Muscle of leg (tissue), 16 donors: ENCODE data around the gene IQCF2. TPM values are rescaled to one million over a fixed set of nuclear protein-coding genes. Genes with fewer than 3 reads are reported as not detected.

Source experiments
- DNase-seq: peaks from one replicate; pipeline ENCODE4 v3.0.0; 2013
- H3K27ac ChIP-seq: one replicate; pipeline ENCODE4 v1.5.1; 2013; ENCODE audit warnings: mild to moderate bottlenecking, low read length, control low read depth
- H3K27me3 ChIP-seq: one replicate; pipeline ENCODE4 v1.6.1; 2013; ENCODE audit warnings: low read length; ENCODE audit not compliant: control insufficient read depth, insufficient read depth
- H3K36me3 ChIP-seq: one replicate; pipeline ENCODE4 v1.6.1; 2013; ENCODE audit warnings: low read length; ENCODE audit not compliant: control insufficient read depth, insufficient read depth
- H3K4me1 ChIP-seq: one replicate; pipeline ENCODE4 v1.6.1; 2013; ENCODE audit warnings: low read length; ENCODE audit not compliant: control insufficient read depth, insufficient read depth
- H3K4me3 ChIP-seq: one replicate; pipeline ENCODE4 v1.5.1; 2013; ENCODE audit warnings: low read length, control low read depth
- H3K9me3 ChIP-seq: replicated peaks from 2 replicates; pipeline ENCODE4 v1.6.1; 2013; ENCODE audit warnings: low read depth, low read length; ENCODE audit not compliant: control insufficient read depth
- WGBS: methylation state at CpG from one replicate; pipeline ENCODE4 v1.1.5; 2013; ENCODE audit warnings: missing lambda C conversion rate; ENCODE audit not compliant: insufficient coverage; 5-methylcytosine and 5-hydroxymethylcytosine counted together
- long read RNA-seq, 11 donors: transcript quantifications; one replicate each; lab custom pipeline, GENCODE V29; 2026
- polyA plus RNA-seq, 8 donors: library from polyadenylated mRNA; unstranded; fragments of 120-200 nt; gene quantifications; one replicate each; pipeline versions ENCODE4 v1.2.1 to v1.2.3, GENCODE V29; 2013; ENCODE audit warnings: inconsistent platforms in 1 of 8, low replicate concordance in 1 of 8; ENCODE audit not compliant: insufficient read length in 8 of 8, insufficient read depth in 1 of 8
- total RNA-seq: library from RNA; stranded (reverse); fragments of 120-200 nt; gene quantifications from one replicate; pipeline ENCODE4 v1.2.4, GENCODE V29; 2013

Gene IQCF2
- total RNA-seq (not detected), polyA plus RNA-seq (under 1 TPM in 1 of 8 donors, not detected in 7; 0.30 TPM)
- long read RNA-seq, donor 1, result 0 reads
- long read RNA-seq, donor 2, result 0 reads
- long read RNA-seq, donor 3, result 0 reads
- long read RNA-seq, donor 4, result 0 reads
- long read RNA-seq, donor 5, result 0 reads
- long read RNA-seq, donor 6, result 0 reads
- long read RNA-seq, donor 7, result 0 reads
- long read RNA-seq, donor 8, result 0 reads
- long read RNA-seq, donor 9, result 0 reads
- long read RNA-seq, donor 10, result 0 reads
- long read RNA-seq, donor 11, result 0 reads

DNA sequence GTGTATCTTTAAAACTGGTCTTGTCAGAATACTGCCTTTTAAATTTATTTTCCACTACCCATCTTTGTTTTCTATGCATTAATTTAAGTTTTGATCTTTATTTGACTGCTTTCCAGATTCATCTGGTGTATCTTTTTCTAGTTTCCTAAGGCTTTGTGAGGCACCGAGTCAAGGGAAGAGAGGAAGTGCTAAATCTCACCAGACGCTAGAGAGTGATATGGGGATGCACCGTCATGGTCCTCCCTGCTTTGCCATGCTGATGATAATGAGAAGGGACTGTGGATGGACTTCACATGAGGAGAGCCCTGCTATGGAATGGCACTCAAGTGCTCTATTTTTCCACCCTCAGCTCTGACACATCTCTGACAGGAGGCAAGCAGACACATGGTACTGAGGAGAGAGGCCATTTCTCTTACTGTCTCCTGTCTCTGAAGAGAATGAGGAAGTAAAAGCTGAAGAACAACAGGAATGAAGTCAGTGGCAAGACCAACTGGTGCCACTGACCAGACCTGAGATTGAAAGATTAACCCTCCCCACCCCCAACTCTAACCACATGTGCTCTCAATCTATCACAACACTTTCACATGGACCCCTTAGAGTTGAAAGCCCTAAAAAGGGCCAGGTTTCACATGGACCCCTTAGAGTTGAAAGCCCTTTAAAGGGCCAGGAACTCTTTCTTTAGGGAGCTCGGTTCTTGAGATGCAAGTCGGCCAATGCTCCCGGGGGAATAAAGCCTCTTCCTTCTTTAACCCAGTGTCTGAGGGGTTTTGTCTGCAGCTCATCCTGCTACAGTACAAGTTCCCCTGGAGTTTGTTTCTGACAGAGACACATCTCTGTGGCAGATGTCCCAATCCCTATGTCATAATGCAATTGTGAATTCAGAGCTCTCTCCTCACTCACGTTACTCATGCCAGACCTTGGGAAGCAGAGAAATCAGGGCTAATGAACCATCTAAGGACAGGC is at the start of gene IQCF2:
TSS of gene IQCF2 (plus strand) at position 913 of the 963 bp plus-strand sequence. CDS start 52 bp downstream, outside the sequence.
- Histone ChIP-seq H3K27me3 (no peaks in the 10 kb centered on the region), H3K4me3 (no peak within 1 kb of the TSS), H3K9me3 (no peaks in the 10 kb centered on the region), H3K27ac (no peak within 1 kb of the TSS), H3K4me1 (no peaks in the 10 kb centered on the region), H3K36me3 (no peaks in the 10 kb centered on the region)
- no CpG with 5 or more reads among the region's 7 CpGs for WGBS
- no peak for DNase-seq

DNA sequence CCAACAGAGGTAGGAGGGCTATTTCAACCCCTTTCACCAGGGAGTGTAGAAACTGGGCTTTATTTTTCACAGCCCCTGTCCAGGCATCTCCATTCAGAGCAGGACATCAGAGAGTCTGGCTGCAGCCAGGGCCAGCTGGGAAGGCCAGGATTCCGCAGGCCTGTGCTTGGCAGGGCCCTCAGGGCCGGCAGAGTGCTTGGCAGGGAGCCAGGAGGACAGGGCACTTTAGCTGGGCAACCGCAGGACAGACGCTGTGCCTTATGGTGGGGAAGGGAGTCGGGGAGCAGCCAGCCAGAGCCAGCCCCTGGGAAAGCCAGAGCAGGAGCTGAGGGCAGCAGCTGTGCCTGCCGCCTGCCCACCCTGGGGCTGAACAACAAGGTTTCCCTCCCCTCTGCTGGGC is 47.9 kb upstream of the IQCF2 start:
- Histone ChIP-seq H3K4me1 (peaks cover 12% of the 10 kb centered on the region), H3K27me3 (no peaks in the 10 kb centered on the region), H3K4me3 (no peak overlapping the region), H3K36me3 (no peaks in the 10 kb centered on the region), H3K9me3 (no peaks in the 10 kb centered on the region), H3K27ac (no peak overlapping the region)
- WGBS, result 67% methylated on average over 5 of the region's 6 CpGs
- DNase-seq, result peak; percentile 62

DNA sequence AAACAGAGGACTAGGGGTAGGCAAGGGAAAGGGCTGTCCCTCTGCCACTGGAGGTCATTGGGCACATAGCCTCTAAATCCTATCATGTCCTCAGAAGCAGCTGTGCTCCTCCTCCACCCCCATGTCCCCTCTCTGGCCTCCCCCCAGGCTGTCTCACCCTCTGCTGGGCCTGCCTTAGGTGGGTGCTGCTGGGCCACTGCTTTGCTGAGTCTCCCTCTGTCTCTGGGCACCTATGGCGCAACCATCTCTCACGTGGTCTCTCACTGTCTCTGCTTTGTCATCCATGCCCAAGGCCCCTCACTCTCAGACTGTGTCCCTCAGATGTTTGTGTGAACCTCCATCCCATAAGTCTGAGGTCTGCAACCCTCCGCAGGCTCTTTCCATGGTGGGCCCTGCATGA is 47.4 kb upstream of the IQCF2 start:
- Histone ChIP-seq H3K4me1 (peaks cover 12% of the 10 kb centered on the region), H3K36me3 (no peaks in the 10 kb centered on the region), H3K9me3 (no peaks in the 10 kb centered on the region), H3K4me3 (no peak overlapping the region), H3K27ac (no peak overlapping the region), H3K27me3 (no peaks in the 10 kb centered on the region)
- no peak for DNase-seq
- WGBS, result 92% methylated on average over 2 of the region's 3 CpGs

DNA sequence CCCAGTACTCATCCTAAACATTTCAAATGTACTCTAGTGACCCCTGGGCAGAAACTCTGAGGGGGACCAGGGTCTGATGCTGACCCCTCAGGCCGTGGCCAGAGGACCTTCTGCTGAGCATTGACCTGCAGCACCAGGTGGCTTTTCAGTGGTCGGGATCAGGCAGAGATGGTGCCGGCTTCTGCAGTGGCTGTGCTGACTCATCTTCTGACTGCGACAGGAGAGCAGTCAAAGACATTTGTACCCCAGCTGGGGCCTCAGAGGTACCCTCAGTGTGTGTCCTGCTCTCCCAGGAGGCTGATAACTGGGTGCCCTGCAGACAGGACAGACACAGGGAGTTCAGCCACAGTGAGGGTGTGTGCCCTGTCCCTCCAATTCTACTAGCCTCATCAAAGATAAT is 45.8 kb upstream of the IQCF2 start:
- Histone ChIP-seq H3K27ac (no peak overlapping the region), H3K9me3 (no peaks in the 10 kb centered on the region), H3K27me3 (peaks cover under 1% of the 10 kb centered on the region), H3K4me1 (peaks cover 12% of the 10 kb centered on the region), H3K4me3 (no peak overlapping the region), H3K36me3 (no peaks in the 10 kb centered on the region)
- DNase-seq, result no peak
- 45% methylated on average over 4 of the region's 4 CpGs for WGBS

DNA sequence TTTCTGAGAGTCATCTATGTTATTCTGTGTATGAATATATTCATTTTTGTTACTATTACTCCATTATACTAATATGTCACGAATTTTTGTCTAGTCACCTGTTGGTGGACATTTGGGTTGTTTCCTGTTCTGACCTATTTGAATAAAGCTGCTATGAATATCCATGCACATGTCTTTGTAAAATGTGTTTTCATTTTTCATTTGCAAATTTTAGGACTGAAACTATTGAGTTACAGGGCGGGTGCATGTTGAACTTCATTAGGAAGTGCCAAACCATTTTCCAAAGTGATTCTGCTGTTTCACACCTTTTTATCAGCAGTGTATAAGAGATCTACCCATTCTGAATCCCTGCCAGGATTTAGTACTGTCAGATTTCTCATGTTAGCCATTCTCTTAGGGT is 44.7 kb upstream of the IQCF2 start:
- peaks cover 12% of the 10 kb centered on the region for H3K4me1 ChIP-seq
- no CpG with 5 or more reads among the region's 2 CpGs for WGBS
- no peaks in the 10 kb centered on the region for H3K9me3 ChIP-seq
- H3K27ac ChIP-seq, result no peak overlapping the region
- no peak for DNase-seq
- no peak overlapping the region for H3K4me3 ChIP-seq
- H3K36me3 ChIP-seq, result no peaks in the 10 kb centered on the region
- H3K27me3 ChIP-seq, result peaks cover 3% of the 10 kb centered on the region

DNA sequence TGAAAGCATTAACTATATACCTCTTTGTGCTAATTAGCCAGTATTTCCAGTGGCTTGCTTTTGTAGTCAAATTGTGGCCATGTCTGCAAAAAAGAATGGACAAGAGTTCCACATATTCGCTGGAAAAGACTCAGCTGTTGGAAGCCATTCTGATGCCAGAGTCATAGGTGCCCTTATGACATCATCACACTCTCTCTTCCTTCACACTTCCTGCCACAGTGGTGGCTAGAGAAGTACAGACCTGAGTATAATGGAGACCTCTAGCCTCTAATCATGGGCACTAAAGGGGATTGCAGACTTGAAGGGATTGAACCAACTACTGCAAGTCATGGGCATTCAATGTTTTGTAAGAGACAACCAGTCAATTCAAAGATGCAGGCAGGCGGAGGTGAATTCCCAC is 44.0 kb upstream of the IQCF2 start:
- Histone ChIP-seq H3K27ac (no peak overlapping the region), H3K36me3 (no peaks in the 10 kb centered on the region), H3K4me1 (peaks cover 12% of the 10 kb centered on the region), H3K4me3 (no peak overlapping the region), H3K27me3 (peaks cover 3% of the 10 kb centered on the region), H3K9me3 (no peaks in the 10 kb centered on the region)
- DNase-seq, result no peak
- 100% methylated on average over 1 of the region's 2 CpGs for WGBS

DNA sequence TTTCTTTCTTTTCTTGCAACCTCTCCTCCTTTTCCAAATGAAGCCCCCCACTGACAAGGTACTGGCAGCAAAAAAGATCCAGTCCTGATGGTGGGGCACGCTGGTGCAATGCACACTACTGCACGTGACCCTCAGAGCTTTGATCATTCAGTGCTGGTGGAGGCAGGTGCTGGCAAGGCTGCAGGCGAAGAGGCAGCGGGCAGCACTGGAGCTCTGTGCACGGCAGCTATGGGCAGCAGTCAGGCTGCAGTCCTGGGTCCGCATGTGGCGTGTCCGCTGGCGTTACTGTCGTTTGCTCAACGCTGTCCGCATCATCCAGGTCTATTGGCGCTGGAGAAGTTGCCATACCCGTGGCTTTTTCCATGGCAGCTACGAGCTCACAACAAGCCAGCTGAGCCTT is 42.3 kb upstream of the IQCF2 start:
- Histone ChIP-seq H3K9me3 (no peaks in the 10 kb centered on the region), H3K27ac (no peak overlapping the region), H3K27me3 (peaks cover 5% of the 10 kb centered on the region), H3K36me3 (no peaks in the 10 kb centered on the region), H3K4me1 (peaks cover 2% of the 10 kb centered on the region), H3K4me3 (no peak overlapping the region)
- no peak for DNase-seq
- WGBS, result 90% methylated on average over 15 of the region's 15 CpGs

DNA sequence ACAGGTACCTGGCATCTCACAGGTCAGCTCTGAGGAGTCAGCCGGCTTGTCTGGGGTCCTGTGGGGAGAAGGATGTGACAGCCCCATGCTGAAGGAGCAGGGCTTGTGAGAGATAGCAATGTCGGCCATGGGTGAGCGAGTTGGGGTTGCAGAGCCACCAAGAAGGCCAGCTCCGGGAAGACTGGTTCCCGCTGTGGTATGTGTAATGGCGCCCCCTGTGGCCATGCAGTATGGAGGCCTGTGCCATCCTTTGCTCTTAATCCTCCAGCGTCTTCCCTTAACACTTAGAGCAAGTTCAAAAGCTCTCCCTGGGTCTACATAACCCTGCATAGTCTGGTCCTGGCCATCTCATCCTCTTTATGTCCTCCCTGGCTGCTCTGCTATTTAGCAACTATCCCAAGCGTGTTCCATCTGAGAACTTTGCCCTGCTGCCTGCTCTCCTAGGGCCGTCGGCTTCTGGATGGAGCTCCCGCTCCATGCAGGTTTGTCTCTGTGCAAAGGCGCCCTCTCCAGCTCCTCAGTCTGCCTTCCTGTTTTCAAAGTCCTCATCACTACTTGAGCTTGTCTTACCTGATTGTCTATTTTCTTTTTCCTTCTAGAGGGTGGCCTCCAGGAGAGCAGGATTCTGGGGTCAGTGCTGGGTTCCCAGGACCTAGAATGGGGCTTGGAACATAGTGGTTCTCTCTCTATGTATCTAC is 41.6 kb upstream of the IQCF2 start:
- no peak overlapping the region for H3K27ac ChIP-seq
- no peak overlapping the region for H3K4me3 ChIP-seq
- DNase-seq, result no peak
- peaks cover 5% of the 10 kb centered on the region for H3K27me3 ChIP-seq
- 48% methylated on average over 12 of the region's 12 CpGs for WGBS
- H3K36me3 ChIP-seq, result no peaks in the 10 kb centered on the region
- H3K9me3 ChIP-seq, result no peaks in the 10 kb centered on the region
- H3K4me1 ChIP-seq, result no peaks in the 10 kb centered on the region

DNA sequence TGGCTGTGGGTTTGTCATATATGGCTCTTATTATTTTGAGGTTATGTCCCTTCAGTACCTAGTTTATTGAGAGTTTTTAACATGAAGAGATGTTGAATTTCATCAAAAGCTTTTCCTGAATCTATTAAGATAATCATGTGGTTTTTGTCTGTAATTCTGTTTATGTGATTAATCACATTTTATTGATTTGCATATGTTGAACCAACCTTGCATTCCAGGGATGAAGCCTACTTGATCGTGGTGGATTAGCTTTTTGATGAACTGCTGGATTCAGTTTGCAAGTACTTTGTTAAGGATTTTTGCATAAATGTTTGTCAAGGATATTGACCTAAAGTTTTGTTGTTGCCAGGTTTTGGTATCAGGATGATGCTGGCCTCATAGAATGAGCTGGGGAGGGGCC is 33.1 kb upstream of the IQCF2 start:
- no peak overlapping the region for H3K4me3 ChIP-seq
- DNase-seq, result no peak
- H3K27me3 ChIP-seq, result peaks cover 2% of the 10 kb centered on the region
- no peaks in the 10 kb centered on the region for H3K36me3 ChIP-seq
- H3K27ac ChIP-seq, result no peak overlapping the region
- peaks cover 4% of the 10 kb centered on the region for H3K9me3 ChIP-seq
- 86% methylated on average over 1 of the region's 1 CpG for WGBS
- H3K4me1 ChIP-seq, result no peaks in the 10 kb centered on the region

DNA sequence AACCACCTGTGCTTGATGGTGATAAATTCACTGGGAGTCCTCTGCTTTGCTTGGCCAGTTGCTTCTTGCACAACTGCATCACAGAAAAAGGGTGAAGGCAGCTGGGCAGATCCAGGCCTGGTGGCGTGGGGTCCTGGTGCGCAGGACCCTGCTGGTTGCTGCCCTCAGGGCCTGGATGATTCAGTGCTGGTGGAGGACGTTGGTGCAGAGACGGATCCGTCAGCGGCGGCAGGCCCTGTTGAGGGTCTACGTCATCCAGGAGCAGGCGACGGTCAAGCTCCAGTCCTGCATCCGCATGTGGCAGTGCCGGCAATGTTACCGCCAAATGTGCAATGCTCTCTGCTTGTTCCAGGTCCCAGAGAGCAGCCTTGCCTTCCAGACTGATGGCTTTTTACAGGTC is 31.1 kb upstream of the IQCF2 start:
- Histone ChIP-seq H3K4me1 (no peaks in the 10 kb centered on the region), H3K36me3 (no peaks in the 10 kb centered on the region), H3K27ac (no peak overlapping the region), H3K9me3 (peaks cover 4% of the 10 kb centered on the region), H3K4me3 (no peak overlapping the region), H3K27me3 (no peaks in the 10 kb centered on the region)
- no peak for DNase-seq
- 91% methylated on average over 13 of the region's 13 CpGs for WGBS
